ENCODE measurements around the gene KDM7A. TPM values are rescaled to one million over a fixed set of nuclear protein-coding genes. Genes with fewer than 3 reads are reported as not detected.

Gene KDM7A
- total RNA-seq, 4 donors from 2014 or later: 4.1 to 17.5 (median 12.4) TPM

DNA sequence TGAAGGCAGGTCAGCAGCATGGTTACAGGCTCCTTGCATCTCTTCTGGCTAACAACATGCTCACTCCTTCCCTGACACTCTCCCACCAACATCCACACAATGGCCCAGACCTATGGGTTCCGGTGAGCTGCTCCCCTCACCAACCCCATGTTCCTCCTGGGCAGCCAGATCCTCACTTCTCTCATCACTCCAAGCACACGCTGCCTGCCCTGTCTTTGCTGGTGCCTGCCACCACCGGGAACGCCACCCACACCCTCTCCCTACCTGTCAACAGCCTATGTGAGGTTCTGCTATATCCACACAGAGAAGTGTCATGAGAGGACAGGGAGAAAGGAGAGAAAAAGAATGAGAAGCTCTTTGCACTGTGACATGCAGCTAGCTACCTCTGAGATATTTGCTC, 128.6 kb downstream of the KDM7A start:
- no peak overlapping the region for H3K27ac ChIP-seq
- no peaks in the 10 kb centered on the region for H3K9me3 ChIP-seq
- H3K4me3 ChIP-seq: no peak overlapping the region
- no peaks in the 10 kb centered on the region for H3K27me3 ChIP-seq
- no peaks in the 10 kb centered on the region for H3K4me1 ChIP-seq
- H3K36me3 ChIP-seq: no peaks in the 10 kb centered on the region
- TF ChIP-seq POLR2A (IDR thresholded peaks at IDR 0.05) (no peak), CTCF (IDR thresholded peaks at IDR 0.05) (no peak)
- intact Hi-C loops (cut with DNase I; ENCODE audit: low total_unique reads): no loop called here
- DNase-seq: no peak

DNA sequence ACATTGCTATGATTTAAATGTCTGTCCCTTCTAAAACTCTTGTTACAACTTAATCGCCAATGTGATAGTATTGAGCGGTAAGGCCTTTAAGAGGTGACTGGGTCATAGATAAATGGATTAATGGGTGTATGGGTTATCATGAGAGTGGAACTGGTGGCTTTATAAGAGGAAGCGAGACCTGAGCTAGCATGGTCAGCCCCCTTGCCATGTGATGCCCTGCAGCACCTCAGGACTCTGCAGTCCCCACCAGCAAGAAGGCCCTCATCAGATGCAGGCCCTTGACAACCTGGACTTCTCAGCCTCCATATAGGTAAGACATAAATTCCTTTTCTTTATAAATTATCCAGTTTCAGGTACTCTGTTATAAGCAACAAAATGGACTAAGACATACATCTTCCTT, 129.6 kb downstream of the KDM7A start:
- no peak for DNase-seq

DNA sequence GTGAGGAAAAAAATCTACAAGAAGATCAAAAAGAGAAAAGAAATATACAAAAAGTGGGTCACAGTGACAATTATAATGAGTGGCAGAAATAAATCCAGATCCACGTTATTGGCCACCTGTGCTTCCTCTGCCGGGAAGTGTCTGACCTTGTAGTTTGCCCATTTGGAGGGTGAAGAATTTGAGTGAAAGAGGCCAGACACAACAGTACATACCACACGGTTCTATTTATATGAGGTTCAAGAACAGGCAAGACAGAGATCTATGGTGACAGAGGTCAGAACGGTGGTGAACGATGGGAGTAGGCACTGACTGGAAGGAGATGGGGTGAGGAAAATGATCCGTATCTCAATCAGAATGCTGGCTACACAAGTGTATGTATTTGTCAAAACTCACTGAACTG, 131.1 kb downstream of the KDM7A start:
- no peaks in the 10 kb centered on the region for H3K4me1 ChIP-seq
- no peaks in the 10 kb centered on the region for H3K27me3 ChIP-seq
- no peaks in the 10 kb centered on the region for H3K36me3 ChIP-seq
- no peak overlapping the region for H3K4me3 ChIP-seq
- no peak for DNase-seq
- no peak overlapping the region for H3K27ac ChIP-seq
- no peak for TF ChIP-seq POLR2A (IDR thresholded peaks at IDR 0.05)
- TF ChIP-seq CTCF (IDR thresholded peaks at IDR 0.05): no peak
- H3K9me3 ChIP-seq: no peaks in the 10 kb centered on the region
- intact Hi-C loops (cut with DNase I; ENCODE audit: low total_unique reads): no loop called here

More for the DNA sequence above, 129.6 kb downstream of the KDM7A start:
- intact Hi-C loops (cut with DNase I; ENCODE audit: low total_unique reads): no loop called here
- H3K27me3 ChIP-seq: no peaks in the 10 kb centered on the region
- H3K36me3 ChIP-seq: no peaks in the 10 kb centered on the region
- no peaks in the 10 kb centered on the region for H3K4me1 ChIP-seq
- H3K4me3 ChIP-seq: no peak overlapping the region
- no peak overlapping the region for H3K27ac ChIP-seq
- H3K9me3 ChIP-seq: no peaks in the 10 kb centered on the region
- TF ChIP-seq CTCF (IDR thresholded peaks at IDR 0.05): no peak
- no peak for TF ChIP-seq POLR2A (IDR thresholded peaks at IDR 0.05)

GRCh38 chr7:140044251-140044650, 132.5 kb downstream of the KDM7A start:
- Histone ChIP-seq H3K36me3 (no peaks in the 10 kb centered on the region), H3K4me3 (no peak overlapping the region), H3K27ac (no peak overlapping the region), H3K27me3 (no peaks in the 10 kb centered on the region), H3K9me3 (no peaks in the 10 kb centered on the region), H3K4me1 (no peaks in the 10 kb centered on the region)
- no peak for DNase-seq
- no peak for TF ChIP-seq CTCF (IDR thresholded peaks at IDR 0.05)
- no peak for TF ChIP-seq POLR2A (IDR thresholded peaks at IDR 0.05)
- intact Hi-C loops (cut with DNase I; ENCODE audit: low total_unique reads): no loop called here

DNA sequence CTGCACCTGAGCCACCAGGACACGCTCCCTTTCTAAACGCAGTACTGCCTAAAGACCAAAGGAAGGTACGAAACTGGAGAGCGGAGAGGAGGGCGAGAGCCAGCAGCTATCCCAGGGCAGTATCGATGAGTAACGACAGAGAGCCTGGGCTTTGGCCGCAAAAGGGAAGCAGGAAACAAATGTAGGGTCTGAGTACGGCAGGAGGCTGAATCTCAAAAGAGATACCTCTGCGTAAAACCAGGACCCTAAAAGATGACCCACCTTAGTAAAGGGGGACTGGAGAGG, 134.5 kb downstream of the KDM7A start:
- TF ChIP-seq POLR2A (IDR thresholded peaks at IDR 0.05): no peak
- no peak for TF ChIP-seq CTCF (IDR thresholded peaks at IDR 0.05)
- Histone ChIP-seq H3K4me1 (no peaks in the 10 kb centered on the region), H3K27ac (no peak overlapping the region), H3K4me3 (no peak overlapping the region), H3K36me3 (no peaks in the 10 kb centered on the region), H3K9me3 (no peaks in the 10 kb centered on the region), H3K27me3 (no peaks in the 10 kb centered on the region)
- intact Hi-C loops (cut with DNase I; ENCODE audit: low total_unique reads): no loop called here
- DNase-seq: no peak
